ENCODE data around the gene CCNK. TPM values are rescaled to one million over a fixed set of nuclear protein-coding genes. Genes with fewer than 3 reads are reported as not detected.

The CCNK gene
- total RNA-seq, 1 experiment from 2014 or later, result 69.4 TPM

- Histone ChIP-seq H3K4me1 (ENCODE audit: low read length) (peaks cover 25% of the 10 kb centered on the region), H3K4me2 (ENCODE audit: low read depth, low read length, poor library complexity, severe bottlenecking) (no peak overlapping the region), H3K9ac (ENCODE audit: low read length) (no peak overlapping the region), H2AFZ (ENCODE audit: low read length) (no peak overlapping the region), H3K27me3 (ENCODE audit: low read length) (no peaks in the 10 kb centered on the region), H3K9me2 (replicated peaks; ENCODE audit: insufficient read depth, low read length) (no peaks in the 10 kb centered on the region), H3K79me2 (ENCODE audit: low read length) (no peaks in the 10 kb centered on the region), H3K9me3 (ENCODE audit: low read length) (no peaks in the 10 kb centered on the region), H3K4me3 (ENCODE audit: low read length) (no peak overlapping the region), H3K36me3 (ENCODE audit: insufficient read depth, low read length) (no peaks in the 10 kb centered on the region), H4K20me1 (ENCODE audit: insufficient read depth, low read depth, low read length) (peaks cover 54% of the 10 kb centered on the region), H3K27ac (ENCODE audit: low read length) (no peak overlapping the region)
- DNase-seq, result no peak
These were observed 79.9 kb downstream of the CCNK start for GRCh38 chr14:99560922-99561683.

GRCh38 chr14:99561864-99562263 lies 80.7 kb downstream of the CCNK start:
- no peak overlapping the region for H3K4me3 ChIP-seq (ENCODE audit: low read length)
- no peak overlapping the region for H2AFZ ChIP-seq (ENCODE audit: low read length)
- no peak overlapping the region for H3K9ac ChIP-seq (ENCODE audit: low read length)
- peaks cover 2% of the 10 kb centered on the region; the same call in 1 of the 2 replicates for H3K79me2 ChIP-seq (ENCODE audit: low read length)
- no peak for DNase-seq
- no peaks in the 10 kb centered on the region for H3K9me3 ChIP-seq (ENCODE audit: low read length)
- H3K4me2 ChIP-seq (ENCODE audit: low read depth, low read length, poor library complexity, severe bottlenecking), result no peak overlapping the region
- H3K27me3 ChIP-seq (ENCODE audit: low read length), result no peaks in the 10 kb centered on the region
- H3K36me3 ChIP-seq (ENCODE audit: insufficient read depth, low read length), result no peaks in the 10 kb centered on the region
- peaks cover 32% of the 10 kb centered on the region for H3K4me1 ChIP-seq (ENCODE audit: low read length)
- peaks cover 61% of the 10 kb centered on the region for H4K20me1 ChIP-seq (ENCODE audit: insufficient read depth, low read depth, low read length)
- H3K27ac ChIP-seq (ENCODE audit: low read length), result no peak overlapping the region
- no peaks in the 10 kb centered on the region for H3K9me2 ChIP-seq (replicated peaks; ENCODE audit: insufficient read depth, low read length)

Small RNA genes within 50 kb of the gene (small RNA-seq; reads per million reads assigned to genes)
- 0.20 reads per million for gene RNU6-91P

Other genes starting within 250 kb of the CCNK start
- gene BCL11B, start 209.2 kb upstream of the CCNK start, total RNA-seq (2014; rRNA removed; shearing (Covaris generic); ENCODE audit: low replicate concordance), result not detected in 2 replicates
- gene SETD3, start 550 bp upstream of the CCNK start, total RNA-seq (2014; rRNA removed; shearing (Covaris generic); ENCODE audit: low replicate concordance), result 72.3 and 90.3 TPM in 2 replicates
- 18.3 and 25.6 TPM in 2 replicates for gene CCDC85C, start 122.8 kb downstream of the CCNK start, total RNA-seq (2014; rRNA removed; shearing (Covaris generic); ENCODE audit: low replicate concordance)
- 0.07 TPM in 1 of 2 replicates, not detected in the other for gene HHIPL1, start 163.7 kb downstream of the CCNK start, total RNA-seq (2014; rRNA removed; shearing (Covaris generic); ENCODE audit: low replicate concordance)
- 0.52 and 1.3 TPM in 2 replicates for gene CYP46A1, start 202.9 kb downstream of the CCNK start, total RNA-seq (2014; rRNA removed; shearing (Covaris generic); ENCODE audit: low replicate concordance)

Measured in Karpas-422 (cell line).